NCI-H128 (cell line): Measurements from ENCODE around the gene SEPSECS.

Experiments used
- DNase-seq: peaks from one replicate; lab custom pipeline; 2025; ENCODE audit not compliant: unreplicated experiment; lab: John Stamatoyannopoulos, UW

Gene SEPSECS

DNA sequence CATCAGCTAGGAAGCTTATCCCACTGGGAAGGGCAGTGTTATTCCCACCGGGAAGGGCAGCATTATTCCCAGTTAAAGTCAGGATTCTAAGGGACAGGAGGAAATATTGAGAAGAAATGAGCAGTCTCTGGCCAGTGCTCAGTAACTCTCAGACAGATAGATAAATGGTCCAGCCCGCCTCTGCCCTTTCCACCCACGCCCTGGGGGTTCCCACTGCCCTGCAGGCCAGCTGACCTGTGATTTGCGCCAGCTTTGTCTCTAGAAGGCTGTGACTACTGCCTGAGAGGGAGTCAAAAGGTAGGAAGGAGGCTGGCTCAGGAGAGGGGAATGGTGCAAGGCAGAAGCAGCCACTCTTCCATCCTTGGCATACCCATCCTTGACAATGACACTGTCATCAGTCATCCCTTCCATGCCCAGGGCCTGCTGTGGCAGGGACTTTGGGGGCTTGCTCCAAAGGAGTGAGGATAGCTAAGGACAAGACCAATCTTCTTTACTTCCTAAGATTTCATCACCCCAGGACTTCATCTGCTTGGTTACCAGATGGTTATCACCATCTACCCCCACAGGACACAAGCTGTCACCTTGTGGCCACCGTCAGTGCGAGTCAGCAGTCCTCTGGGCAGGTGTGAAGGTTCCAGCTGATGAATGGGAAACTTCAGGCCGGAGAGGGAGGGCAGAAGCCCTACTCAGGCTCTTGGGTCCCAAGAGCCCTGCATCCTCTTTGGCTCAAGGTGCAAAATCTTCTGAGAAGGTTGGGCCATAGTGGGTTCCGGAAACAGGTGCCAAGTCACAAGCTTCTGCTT lies 49.5 kb downstream of the SEPSECS start:
- DNase-seq, result no peak

DNA sequence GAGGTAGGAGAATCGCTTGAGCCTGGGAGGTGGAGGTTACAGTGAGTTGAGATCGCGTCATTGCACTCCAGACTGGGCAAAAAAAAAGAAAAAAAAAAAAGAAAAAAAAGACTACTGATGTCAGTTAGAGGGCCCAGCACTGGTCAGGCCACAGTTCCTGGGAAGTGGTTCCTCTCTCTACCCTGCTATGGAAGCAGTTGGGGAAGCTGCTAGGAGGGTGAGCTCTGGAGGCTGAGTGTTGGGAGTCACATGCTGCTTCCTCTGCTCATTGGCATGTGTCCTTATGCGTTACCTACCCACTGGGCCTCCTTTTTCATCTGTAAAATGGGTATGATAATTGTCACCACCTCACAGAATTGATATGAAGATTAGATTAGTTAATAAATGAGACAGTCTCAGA lies 50.7 kb downstream of the SEPSECS start:
- DNase-seq, result no peak

DNA sequence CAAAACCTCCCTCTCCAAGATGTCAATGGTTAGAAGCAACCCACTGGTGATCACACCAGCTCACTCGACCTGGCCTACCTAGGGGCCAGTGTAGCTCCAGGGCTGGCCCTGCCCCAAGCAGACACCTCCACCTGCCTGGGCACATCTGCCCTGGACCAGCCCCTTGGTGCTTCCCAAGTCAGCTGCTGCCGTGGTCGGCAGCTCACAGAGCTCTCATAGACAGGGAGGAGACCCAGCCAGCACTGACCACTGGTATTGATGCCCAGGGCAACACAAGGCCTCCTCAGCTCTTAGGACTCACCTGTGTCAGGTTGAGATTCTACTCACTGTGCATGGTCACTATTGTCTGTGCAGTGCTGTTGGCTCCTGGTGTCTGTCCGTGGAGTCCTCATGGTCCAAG lies 51.7 kb downstream of the SEPSECS start:
- DNase-seq, result no peak

DNA sequence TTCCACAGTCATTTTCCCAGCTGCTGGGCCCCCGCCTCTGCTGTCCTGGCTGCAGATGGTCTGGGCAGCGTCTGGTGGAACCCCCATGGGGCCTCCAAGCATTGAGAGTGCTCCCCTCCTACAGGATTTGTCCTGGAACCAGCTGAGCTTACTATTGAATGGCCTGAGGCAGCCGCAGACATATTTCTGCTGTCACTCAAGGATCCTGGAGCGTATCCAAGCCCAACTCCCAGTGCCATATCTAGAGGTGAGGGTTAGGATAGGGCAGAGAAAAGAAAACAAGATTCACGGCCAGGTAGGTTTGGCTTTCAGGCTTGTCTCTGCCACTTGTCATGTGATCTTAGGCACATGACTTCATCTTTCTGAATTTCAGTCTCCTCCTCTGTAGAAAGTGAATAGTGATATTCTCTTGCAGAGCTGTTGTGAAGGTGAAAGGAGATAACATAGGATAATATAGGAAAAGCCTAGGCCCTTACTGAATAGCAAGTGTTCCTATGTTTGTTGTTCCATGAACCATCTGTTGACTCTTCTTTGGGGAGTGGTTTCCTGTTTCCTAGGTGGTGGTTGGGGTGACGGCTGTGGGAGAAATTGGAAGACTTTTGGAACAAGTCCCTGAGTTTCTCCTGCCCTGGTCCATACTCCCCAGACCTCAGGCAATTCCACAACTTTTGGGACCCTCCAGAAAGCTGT lies 52.3 kb downstream of the SEPSECS start:
- DNase-seq, result no peak

- no peak for DNase-seq
Observed at GRCh38 chr4:25106363-25107151, 53.7 kb downstream of the SEPSECS start.

DNA sequence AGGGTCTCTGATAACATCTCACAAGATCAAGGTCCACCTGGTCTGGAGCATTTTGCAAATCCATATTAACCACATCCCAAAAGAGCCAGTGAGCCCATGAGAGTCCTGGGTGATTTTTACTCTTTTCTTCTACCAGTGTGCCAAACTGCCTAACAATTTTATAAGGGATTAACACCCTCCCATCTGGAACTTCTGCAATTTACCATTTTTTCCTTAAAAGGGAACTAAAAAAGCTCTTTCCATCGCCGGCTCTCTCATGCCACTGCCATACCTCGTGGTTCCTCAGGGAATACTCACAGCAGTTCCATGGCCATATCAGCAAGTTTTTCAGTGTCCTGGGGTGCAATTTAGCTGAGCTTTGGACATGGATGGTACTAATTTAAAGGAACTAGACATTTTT lies 55.7 kb downstream of the SEPSECS start:
- no peak for DNase-seq

DNA sequence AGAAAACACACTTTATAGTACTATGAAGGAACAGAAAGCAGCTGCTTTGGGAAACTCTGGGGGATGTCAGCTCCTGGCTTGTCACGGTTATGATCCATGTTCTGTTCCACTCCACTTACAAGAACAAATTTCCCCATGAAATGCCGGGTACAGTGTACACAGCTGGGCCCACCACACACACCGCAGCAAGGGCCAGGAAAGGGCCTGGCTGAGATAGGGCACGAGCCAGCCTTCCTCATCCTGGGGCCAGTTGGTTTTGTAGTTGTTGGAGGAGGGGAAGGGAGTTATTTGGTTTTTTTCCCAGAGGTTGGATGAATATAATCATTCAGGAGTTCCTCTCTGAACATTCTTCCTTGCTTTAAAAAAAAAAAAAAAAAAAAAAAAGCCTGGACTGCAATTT lies 56.8 kb downstream of the SEPSECS start:
- no peak for DNase-seq

DNA sequence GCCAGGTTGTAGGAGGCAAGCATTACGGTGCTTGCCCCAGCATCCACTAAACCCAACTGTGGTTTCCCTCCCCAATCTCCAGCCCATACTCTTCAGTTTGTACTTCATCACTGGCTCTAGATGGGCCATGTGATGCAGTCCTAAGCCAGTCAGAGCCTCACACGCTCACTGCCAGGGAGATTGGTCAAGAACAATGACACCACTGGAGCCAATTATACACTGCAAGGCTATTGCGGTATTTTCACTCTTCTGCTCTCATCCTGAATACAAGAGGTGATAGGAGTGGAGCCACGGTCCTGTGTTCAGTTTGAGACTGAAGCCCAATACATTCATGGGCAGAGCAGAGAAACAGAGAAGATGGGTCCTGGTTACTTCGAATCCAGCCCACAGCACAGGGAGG lies 58.4 kb downstream of the SEPSECS start:
- no peak for DNase-seq

- DNase-seq, result no peak
Observed at GRCh38 chr4:25100710-25101109, 59.5 kb downstream of the SEPSECS start.

- no peak for DNase-seq
Observed at GRCh38 chr4:25100021-25100555, 60.2 kb downstream of the SEPSECS start.

DNA sequence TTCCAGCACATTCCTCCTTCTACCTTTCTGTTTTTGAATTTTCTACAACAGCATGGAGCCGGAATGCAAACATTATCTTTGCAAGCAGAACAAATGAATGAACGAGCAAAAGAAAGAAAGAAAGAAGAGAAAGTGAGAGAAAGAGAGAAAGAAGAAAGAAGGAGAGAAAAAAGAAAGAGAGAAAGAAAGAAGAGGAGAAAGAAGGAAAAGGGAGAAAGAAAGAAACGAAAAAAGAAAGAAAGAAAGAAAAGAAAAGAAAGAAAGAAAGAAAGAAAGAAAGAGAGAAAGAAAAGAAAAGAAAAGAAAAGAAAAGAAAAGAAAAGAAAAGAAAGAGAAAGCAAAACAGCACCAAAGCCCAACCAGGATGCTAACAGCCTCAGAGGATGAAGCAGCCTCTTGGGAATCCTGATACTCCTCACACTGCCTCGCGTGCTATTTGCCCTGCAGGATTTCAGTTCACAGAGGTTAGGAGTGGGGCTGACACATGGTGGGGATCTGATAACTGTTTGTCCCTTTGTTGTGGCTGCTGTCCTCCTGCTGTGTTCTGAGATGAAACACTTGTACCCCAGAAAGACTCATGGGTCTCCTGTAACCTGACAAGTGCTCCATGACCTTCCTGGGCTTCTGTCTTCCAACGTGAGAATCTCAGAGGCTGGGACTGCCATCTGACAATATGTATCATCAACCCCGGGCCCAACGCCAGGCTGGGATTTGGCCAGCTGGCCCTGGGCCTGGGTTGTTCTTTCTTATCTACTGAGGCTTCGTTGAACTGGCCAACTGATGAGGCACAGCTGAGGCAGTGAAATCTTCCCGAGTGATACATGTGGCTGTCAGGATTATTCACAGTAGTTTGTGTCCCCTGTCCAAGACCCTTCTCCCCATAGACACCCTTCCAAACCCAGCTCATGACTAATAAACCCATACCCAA lies 61.0 kb downstream of the SEPSECS start:
- DNase-seq, result no peak

GRCh38 chr4:25096981-25097443 lies 63.2 kb downstream of the SEPSECS start:
- no peak for DNase-seq

- no peak for DNase-seq
Observed at GRCh38 chr4:25096251-25096980, 63.8 kb downstream of the SEPSECS start.

DNA sequence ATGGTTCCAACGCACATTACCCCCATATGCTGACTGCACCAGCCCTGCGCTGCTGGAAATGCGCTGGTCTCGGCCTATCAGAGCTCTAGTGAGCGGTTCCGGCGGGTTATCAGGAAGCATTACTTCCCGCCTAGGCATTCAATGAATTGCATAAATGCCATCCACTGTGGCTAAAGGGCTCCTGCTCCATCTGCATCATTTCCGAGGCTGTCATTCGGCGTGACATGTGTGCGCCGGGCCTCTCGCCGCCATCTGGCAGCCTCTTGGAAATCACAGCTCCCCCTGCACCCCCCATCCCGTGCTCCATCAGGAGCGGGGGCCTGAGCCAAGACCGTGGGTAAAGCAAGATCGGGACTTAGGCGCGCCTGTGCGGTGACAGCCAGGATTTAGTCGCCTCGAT lies 64.4 kb downstream of the SEPSECS start:
- no peak for DNase-seq

- no peak for DNase-seq
Observed at GRCh38 chr4:25092139-25092538, 68.1 kb downstream of the SEPSECS start.

DNA sequence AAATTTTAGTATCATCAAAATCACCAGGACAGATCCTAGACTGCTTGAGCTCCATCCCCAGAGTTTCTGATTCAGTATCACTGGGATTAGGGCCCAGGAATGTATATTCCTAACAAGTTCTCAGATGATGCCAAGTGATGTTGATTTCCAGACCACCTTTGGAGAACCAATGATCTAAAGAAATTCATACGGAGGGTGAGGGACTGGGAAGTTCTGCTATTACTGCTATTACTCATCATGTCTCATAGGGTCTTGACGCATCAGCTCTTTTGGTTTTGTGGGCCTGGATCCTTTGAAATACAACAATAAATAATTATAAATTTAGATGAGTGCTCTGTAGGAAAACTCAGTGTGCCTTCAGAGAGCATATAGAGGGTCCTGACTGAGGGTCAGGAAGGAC lies 69.7 kb downstream of the SEPSECS start:
- no peak for DNase-seq

GRCh38 chr4:25089051-25089763 lies 71.0 kb downstream of the SEPSECS start:
- no peak for DNase-seq

DNA sequence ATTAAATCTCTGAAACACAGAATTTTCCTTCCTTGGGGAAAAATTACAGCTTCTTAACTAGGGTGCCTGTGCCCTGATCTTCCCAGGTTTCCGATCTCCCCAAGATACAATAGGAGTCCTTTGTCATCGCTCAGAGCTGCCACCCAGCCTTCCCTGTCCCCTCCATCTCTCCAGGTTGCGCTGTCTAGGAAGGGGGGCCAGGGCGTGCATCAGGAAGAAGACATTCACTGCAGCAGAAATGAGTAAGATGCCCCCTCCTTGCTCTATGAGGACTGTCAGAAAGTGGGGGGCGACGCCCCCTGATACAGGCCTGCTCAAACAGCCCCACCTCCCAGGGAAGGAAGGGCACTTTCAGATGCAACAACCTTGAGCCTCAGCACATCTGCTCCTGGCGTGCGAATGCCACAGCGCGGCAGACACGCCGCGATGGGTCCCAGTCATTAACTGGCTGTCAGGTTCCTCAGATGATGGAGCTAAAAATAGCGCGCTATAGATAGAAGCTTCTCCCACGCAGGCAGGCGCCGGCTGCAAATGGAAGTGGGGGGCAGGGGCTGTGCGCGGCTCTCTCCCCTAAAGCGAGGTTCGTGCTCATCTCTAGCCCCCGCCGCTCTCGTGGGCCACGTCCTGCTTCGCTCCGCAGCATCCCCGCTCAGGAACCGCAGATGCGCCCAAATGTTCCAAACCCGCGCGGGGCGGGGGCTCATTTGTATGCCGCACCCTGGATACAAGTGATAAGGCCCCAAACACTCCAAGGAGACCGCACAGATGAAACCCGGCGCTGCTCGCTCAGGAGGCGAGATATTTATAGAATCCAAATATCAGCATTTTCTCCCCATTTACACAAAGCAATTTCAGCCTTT lies 71.9 kb downstream of the SEPSECS start:
- no peak for DNase-seq
